K562 (cell line): ENCODE measurements around the gene ATG10. TPM values are rescaled to one million over a fixed set of nuclear protein-coding genes. Genes with fewer than 3 reads are reported as not detected.
A peak's percentile ranks its signal among the peaks of the same experiment; 100 is the strongest.
"Not testable (repeated sequence)": the region's sequence is repeated elsewhere in the genome, so short reads cannot be mapped to it uniquely, and the experiment has no call there.

Experiments used
- AFF1 ChIP-seq, 2 experiments: fragments of 450-650 bp; IDR thresholded peaks; 2 replicates each; pipeline ENCODE4 v1.6.1; 2018; ENCODE audit warnings: mild to moderate bottlenecking in 2 of 2, low read depth in 1 of 2; ENCODE audit not compliant: partially characterized antibody in 2 of 2
- ARID1B ChIP-seq: fragments of 450-650 bp; IDR thresholded peaks from 2 replicates; pipeline ENCODE4 v1.6.1; 2016; ENCODE audit warnings: antibody characterized with exemption, mild to moderate bottlenecking, inconsistent platforms
- ARNT ChIP-seq, 2 experiments: fragments of 450-650 bp; IDR thresholded peaks; 2 replicates each; pipeline ENCODE4 v1.6.1; 2016; ENCODE audit warnings: mild to moderate bottlenecking in 1 of 2
- BRD9 ChIP-seq: fragments of 450-650 bp; IDR thresholded peaks from 2 replicates; pipeline ENCODE4 v1.6.1; 2018; ENCODE audit warnings: low read depth; ENCODE audit not compliant: partially characterized antibody
- CC2D1A ChIP-seq: fragments of 450-650 bp; IDR thresholded peaks from 2 replicates; pipeline ENCODE4 v1.6.1; 2017; ENCODE audit warnings: mild to moderate bottlenecking
- EP400 ChIP-seq: fragments of 450-650 bp; IDR thresholded peaks from 2 replicates; pipeline ENCODE4 v1.6.1; 2017; ENCODE audit warnings: antibody characterized with exemption, mild to moderate bottlenecking, moderate library complexity
- ETV5 ChIP-seq: sonication (generic); formaldehyde crosslinking; IDR thresholded peaks from 2 replicates; pipeline ENCODE4 v1.4.0; 2020; ENCODE audit warnings: low read depth, mild to moderate bottlenecking, missing genetic modification reagents
- GATAD2A ChIP-seq: fragments of 450-650 bp; IDR thresholded peaks from 2 replicates; pipeline ENCODE4 v1.6.1; 2017
- HLTF ChIP-seq: fragments of 450-650 bp; IDR thresholded peaks from 2 replicates; pipeline ENCODE4 v1.6.1; 2016
- ID3 ChIP-seq, 2 experiments: fragments of 250-450 bp in 1 of 2; fragments of 450-650 bp in 1 of 2; sonication (Bioruptor Pico) in 1 of 2; IDR thresholded peaks; 2 replicates each; pipeline versions ENCODE4 v1.6.1 to v1.8.0; 2016 to 2021; ENCODE audit warnings: mild to moderate bottlenecking in 2 of 2, moderate library complexity in 2 of 2, missing compliant biosample characterization in 1 of 2, missing genetic modification characterization in 1 of 2
- KLF16 ChIP-seq: IDR thresholded peaks from 2 replicates; pipeline ENCODE4 v1.6.1; 2016; ENCODE audit warnings: antibody characterized with exemption
- LEF1 ChIP-seq: fragments of 450-650 bp; IDR thresholded peaks from 2 replicates; pipeline ENCODE4 v1.6.1; 2016; ENCODE audit warnings: mild to moderate bottlenecking
- NFRKB ChIP-seq: fragments of 450-650 bp; IDR thresholded peaks from 2 replicates; pipeline ENCODE4 v1.6.1; 2016; ENCODE audit warnings: low read depth
- PHB2 ChIP-seq: fragments of 450-650 bp; IDR thresholded peaks from 2 replicates; pipeline ENCODE4 v1.6.1; 2017; ENCODE audit warnings: low read depth
- POLR2B ChIP-seq: fragments of 450-650 bp; IDR thresholded peaks from 2 replicates; pipeline ENCODE4 v1.6.1; 2018; ENCODE audit warnings: low read depth; ENCODE audit not compliant: partially characterized antibody
- RAD21 ChIP-seq, 2 experiments: fragments of 250-450 bp in 1 of 2; fragments of 450-650 bp in 1 of 2; sonication (Bioruptor Pico) in 1 of 2; formaldehyde crosslinking in 1 of 2; IDR thresholded peaks in 1 of 2; conservative IDR thresholded peaks in 1 of 2; 2 replicates each; pipeline versions ENCODE4 v1.4.0 to v1.8.0; 2020 to 2022; ENCODE audit warnings: mild to moderate bottlenecking in 2 of 2, moderate library complexity in 1 of 2
- RCOR1 ChIP-seq, 2 experiments: IDR thresholded peaks; 2 replicates each; pipeline ENCODE4 v1.6.1; 2012; ENCODE audit warnings: low read depth in 2 of 2, low read length in 2 of 2, borderline replicate concordance in 1 of 2, improper control_type of control experiment in 1 of 2
- RNF2 ChIP-seq: sonication (generic); IDR thresholded peaks from 2 replicates; pipeline ENCODE4 v1.6.1; 2016
- STAT5A ChIP-seq: IDR thresholded peaks from 2 replicates; pipeline ENCODE4 v1.6.1; 2012; ENCODE audit warnings: low read length, inconsistent platforms, borderline replicate concordance
- TRIM24 ChIP-seq, 2 experiments: fragments of 450-650 bp; IDR thresholded peaks; 2 replicates each; pipeline ENCODE4 v1.6.1; 2016
- TRIM28 ChIP-seq: fragments of 450-650 bp; IDR thresholded peaks from 2 replicates; pipeline ENCODE4 v1.6.1; 2017
- polyA plus RNA-seq, 8 experiments: library from polyadenylated mRNA; depleted of rRNA in 4 of 8; stranded (reverse) in 5 of 8; unstranded in 3 of 8; fragments of >200 nt; fragmentation: Nextera tagmentation in 2 of 8; fragmentation: Illumina TruSeq in 1 of 8; extraction: Ambion mirVana in 2 of 8; extraction: Trizol in 1 of 8; gene quantifications; 2 replicates each; pipeline versions ENCODE4 v1.2.1 to v1.2.3, GENCODE V29; 2011 to 2014; ENCODE audit warnings: inconsistent platforms in 1 of 8, missing spikeins in 1 of 8
- total RNA-seq, 7 experiments: library from RNA; depleted of rRNA in 6 of 7; stranded (reverse); fragments of >200 nt in 6 of 7; fragmentation: Illumina TruSeq in 2 of 7; extraction: Trizol in 2 of 7; gene quantifications; 2 replicates each; pipeline versions ENCODE4 v1.2.1 to v1.2.3, GENCODE V29; 2011 to 2021; ENCODE audit warnings: low replicate concordance in 1 of 7
- TF ChIP-seq, protein P1 (sequence below), 3 experiments: fragments of 200-800 bp in 1 of 3; fragments of 250-450 bp in 1 of 3; fragments of 450-650 bp in 1 of 3; sonication (Bioruptor Pico) in 1 of 3; sonication (Bioruptor generic) in 1 of 3; formaldehyde crosslinking in 1 of 3; IDR thresholded peaks; 2 replicates each; pipeline versions ENCODE4 v1.6.1 to v1.8.0; 2016 to 2022; ENCODE audit warnings: mild to moderate bottlenecking in 2 of 3, missing genetic modification characterization in 2 of 3, missing compliant biosample characterization in 1 of 3, moderate library complexity in 1 of 3

The ATG10 gene
- total and polyA plus RNA-seq, 9 of the 15 experiments (the other 6 are each of a cell fraction or from before 2014, with no cell fraction given) = 7.0 to 18.8 (median 14.6) TPM

GRCh38 chr5:81954796-81955195 lies 17.0 kb upstream of the ATG10 start (continued):
- TF ChIP-seq RCOR1 (IDR thresholded peaks at IDR 0.05; ENCODE audit: borderline replicate concordance in 1 of 2, low read depth in 2 of 2, low read length in 2 of 2) (peak in 1 of 2 experiments; percentile 71; a peak in 2 of 4 replicates), ARID1B (peak; percentile 96), ID3 (tag; IDR thresholded peaks at IDR 0.05) (peak; percentile 77), EP400 (peak; percentile 62), ARNT (IDR thresholded peaks at IDR 0.05) (peak; percentile 77; a peak in 3 of 4 replicates), AFF1 (IDR thresholded peaks at IDR 0.05; ENCODE audit: low read depth in 1 of 2, partially characterized antibody in 2 of 2) (peak in 1 of 2 experiments; percentile 38), ETV5 (CRISPR knock-in tag) (peak; percentile 97), NFRKB (peak; percentile 62; the same call in 1 of the 2 replicates), STAT5A (peak; percentile 30; the same call in 1 of the 2 replicates), RNF2 (peak; percentile 89), KLF16 (peak; percentile 67), POLR2B (peak; percentile 24), LEF1 (peak; percentile 97), RAD21 (CRISPR knock-in tag; conservative IDR thresholded peaks at IDR 0.05 in 1 of 2, IDR thresholded peaks at IDR 0.05 in 1 of 2) (0 out of 4 replicates have a peak, but pooled peaks have one; percentile 8 to 28), TRIM24 (IDR thresholded peaks at IDR 0.05) (peak; percentile 77 to 90; a peak in 3 of 4 replicates), HLTF (peak; percentile 40; the same call in 1 of the 2 replicates), CC2D1A (peak; percentile 78), PHB2 (0 out of 2 replicates have a peak, but pooled peaks have one; percentile 9), TRIM28 (peak; percentile 58; the same call in 1 of the 2 replicates), GATAD2A (peak; percentile 92; the same call in 1 of the 2 replicates), BRD9 (peak; percentile 75)
- TF ChIP-seq ID3 (CRISPR knock-in tag; IDR thresholded peaks at IDR 0.05) = not testable (repeated sequence)
- TF ChIP-seq, protein P1, sequence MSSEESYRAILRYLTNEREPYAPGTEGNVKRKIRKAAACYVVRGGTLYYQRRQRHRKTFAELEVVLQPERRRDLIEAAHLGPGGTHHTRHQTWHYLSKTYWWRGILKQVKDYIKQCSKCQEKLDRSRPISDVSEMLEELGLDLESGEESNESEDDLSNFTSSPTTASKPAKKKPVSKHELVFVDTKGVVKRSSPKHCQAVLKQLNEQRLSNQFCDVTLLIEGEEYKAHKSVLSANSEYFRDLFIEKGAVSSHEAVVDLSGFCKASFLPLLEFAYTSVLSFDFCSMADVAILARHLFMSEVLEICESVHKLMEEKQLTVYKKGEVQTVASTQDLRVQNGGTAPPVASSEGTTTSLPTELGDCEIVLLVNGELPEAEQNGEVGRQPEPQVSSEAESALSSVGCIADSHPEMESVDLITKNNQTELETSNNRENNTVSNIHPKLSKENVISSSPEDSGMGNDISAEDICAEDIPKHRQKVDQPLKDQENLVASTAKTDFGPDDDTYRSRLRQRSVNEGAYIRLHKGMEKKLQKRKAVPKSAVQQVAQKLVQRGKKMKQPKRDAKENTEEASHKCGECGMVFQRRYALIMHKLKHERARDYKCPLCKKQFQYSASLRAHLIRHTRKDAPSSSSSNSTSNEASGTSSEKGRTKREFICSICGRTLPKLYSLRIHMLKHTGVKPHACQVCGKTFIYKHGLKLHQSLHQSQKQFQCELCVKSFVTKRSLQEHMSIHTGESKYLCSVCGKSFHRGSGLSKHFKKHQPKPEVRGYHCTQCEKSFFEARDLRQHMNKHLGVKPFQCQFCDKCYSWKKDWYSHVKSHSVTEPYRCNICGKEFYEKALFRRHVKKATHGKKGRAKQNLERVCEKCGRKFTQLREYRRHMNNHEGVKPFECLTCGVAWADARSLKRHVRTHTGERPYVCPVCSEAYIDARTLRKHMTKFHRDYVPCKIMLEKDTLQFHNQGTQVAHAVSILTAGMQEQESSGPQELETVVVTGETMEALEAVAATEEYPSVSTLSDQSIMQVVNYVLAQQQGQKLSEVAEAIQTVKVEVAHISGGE (CRISPR knock-in tag; IDR thresholded peaks at IDR 0.05) = peak in 1 of 3 experiments; percentile 47; a peak in 1 of 6 replicates
